ENCODE results near the gene DENND6B.

DENND6B gene

DNA sequence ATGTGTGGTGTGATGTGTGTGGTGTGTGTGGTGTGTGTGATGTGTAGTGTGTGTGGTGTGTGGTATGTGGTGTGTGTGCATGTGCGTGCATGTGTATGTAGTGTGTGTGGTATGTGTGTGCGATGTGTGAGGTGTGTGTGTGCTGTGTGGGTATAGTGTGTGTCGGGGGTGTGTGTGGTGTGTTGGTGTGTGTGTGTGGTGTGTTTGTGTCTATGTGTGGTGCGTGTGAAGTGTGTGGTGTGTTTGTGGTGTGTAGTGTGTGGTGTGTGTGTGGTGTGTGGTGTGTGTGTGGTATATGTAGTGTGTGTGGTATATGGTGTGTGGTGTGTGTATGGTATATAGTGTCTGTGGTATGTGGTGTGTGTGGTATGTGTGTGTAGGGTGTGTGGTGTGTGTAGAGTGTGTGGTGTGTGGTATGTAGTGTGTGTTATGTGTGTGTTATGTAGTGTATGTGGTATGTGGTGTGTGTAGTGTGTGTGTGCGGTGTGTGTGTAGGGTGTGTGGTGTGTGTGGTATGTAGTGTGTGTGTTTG, 11.3 kb upstream of the DENND6B start:
- TF ChIP-seq EGR1 (IDR thresholded peaks at IDR 0.05) (no peak), CREB1 (IDR thresholded peaks at IDR 0.05; ENCODE audit: low read depth) (no peak), TEAD4 (IDR thresholded peaks at IDR 0.05) (no peak), FOXM1 (IDR thresholded peaks at IDR 0.05; ENCODE audit: borderline replicate concordance, low read depth) (no peak), YY1 (IDR thresholded peaks at IDR 0.05; ENCODE audit: low read depth) (no peak), TCF12 (IDR thresholded peaks at IDR 0.05; ENCODE audit: low read depth) (no peak), ZBTB7A (IDR thresholded peaks at IDR 0.05; ENCODE audit: low read depth) (no peak), CEBPB (IDR thresholded peaks at IDR 0.05) (no peak), RAD21 (IDR thresholded peaks at IDR 0.05; ENCODE audit: low read depth) (no peak), EP300 (IDR thresholded peaks at IDR 0.05; ENCODE audit: borderline replicate concordance) (no peak), TAF1 (IDR thresholded peaks at IDR 0.05; ENCODE audit: low read depth) (no peak)
- TF ChIP-seq, protein P1, sequence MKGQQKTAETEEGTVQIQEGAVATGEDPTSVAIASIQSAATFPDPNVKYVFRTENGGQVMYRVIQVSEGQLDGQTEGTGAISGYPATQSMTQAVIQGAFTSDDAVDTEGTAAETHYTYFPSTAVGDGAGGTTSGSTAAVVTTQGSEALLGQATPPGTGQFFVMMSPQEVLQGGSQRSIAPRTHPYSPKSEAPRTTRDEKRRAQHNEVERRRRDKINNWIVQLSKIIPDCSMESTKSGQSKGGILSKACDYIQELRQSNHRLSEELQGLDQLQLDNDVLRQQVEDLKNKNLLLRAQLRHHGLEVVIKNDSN (IDR thresholded peaks at IDR 0.05), result no peak
- TF ChIP-seq, protein P2, sequence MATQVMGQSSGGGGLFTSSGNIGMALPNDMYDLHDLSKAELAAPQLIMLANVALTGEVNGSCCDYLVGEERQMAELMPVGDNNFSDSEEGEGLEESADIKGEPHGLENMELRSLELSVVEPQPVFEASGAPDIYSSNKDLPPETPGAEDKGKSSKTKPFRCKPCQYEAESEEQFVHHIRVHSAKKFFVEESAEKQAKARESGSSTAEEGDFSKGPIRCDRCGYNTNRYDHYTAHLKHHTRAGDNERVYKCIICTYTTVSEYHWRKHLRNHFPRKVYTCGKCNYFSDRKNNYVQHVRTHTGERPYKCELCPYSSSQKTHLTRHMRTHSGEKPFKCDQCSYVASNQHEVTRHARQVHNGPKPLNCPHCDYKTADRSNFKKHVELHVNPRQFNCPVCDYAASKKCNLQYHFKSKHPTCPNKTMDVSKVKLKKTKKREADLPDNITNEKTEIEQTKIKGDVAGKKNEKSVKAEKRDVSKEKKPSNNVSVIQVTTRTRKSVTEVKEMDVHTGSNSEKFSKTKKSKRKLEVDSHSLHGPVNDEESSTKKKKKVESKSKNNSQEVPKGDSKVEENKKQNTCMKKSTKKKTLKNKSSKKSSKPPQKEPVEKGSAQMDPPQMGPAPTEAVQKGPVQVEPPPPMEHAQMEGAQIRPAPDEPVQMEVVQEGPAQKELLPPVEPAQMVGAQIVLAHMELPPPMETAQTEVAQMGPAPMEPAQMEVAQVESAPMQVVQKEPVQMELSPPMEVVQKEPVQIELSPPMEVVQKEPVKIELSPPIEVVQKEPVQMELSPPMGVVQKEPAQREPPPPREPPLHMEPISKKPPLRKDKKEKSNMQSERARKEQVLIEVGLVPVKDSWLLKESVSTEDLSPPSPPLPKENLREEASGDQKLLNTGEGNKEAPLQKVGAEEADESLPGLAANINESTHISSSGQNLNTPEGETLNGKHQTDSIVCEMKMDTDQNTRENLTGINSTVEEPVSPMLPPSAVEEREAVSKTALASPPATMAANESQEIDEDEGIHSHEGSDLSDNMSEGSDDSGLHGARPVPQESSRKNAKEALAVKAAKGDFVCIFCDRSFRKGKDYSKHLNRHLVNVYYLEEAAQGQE (IDR thresholded peaks at IDR 0.05; ENCODE audit: low read depth), result no peak
- TF ChIP-seq, protein P3, sequence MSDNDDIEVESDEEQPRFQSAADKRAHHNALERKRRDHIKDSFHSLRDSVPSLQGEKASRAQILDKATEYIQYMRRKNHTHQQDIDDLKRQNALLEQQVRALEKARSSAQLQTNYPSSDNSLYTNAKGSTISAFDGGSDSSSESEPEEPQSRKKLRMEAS (IDR thresholded peaks at IDR 0.05), result no peak

DNA sequence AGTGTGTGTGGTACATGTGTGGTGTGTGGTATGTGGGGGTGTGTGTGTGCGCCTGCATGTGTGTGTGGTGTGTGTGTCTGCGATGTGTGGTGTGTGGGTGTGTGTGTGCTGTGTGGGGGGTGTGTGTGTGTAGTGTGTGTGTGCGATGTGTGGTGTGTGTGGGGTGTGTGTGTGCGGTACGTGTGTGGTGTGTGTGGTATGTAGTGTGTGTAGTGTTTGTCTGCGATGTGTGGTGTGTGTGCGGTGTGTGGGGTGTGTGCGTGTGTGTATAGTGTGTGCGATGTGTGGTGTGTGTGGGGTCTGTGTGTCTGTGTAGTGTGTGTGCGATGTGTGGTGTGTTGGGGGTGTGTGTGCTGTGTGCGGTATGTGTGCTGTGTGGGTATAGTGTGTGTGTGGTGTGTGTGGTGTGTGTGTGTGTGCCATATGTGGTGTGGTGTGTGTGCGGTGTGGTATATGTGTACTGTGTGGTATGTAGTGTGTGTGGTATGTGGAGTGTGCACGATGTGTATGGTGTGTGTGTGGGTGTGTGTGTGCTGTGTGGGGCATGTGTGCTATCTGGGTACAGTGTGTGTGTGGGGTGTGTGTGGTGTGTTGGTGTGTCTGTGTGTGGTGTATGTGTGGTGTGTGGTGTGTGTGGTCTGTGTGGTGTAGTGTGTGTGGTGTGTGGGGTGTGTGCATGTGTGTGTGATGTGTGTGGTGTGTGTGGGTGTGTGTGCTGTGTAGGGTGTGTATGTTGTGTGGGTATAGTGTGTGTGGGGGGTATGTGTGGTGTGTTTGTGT, 10.6 kb upstream of the DENND6B start:
- TF ChIP-seq, protein P2 (IDR thresholded peaks at IDR 0.05; ENCODE audit: low read depth), result no peak
- TF ChIP-seq TCF12 (IDR thresholded peaks at IDR 0.05; ENCODE audit: low read depth), result no peak
- no peak for TF ChIP-seq EGR1 (IDR thresholded peaks at IDR 0.05)
- TF ChIP-seq CREB1 (IDR thresholded peaks at IDR 0.05; ENCODE audit: low read depth), result no peak
- TF ChIP-seq EP300 (IDR thresholded peaks at IDR 0.05; ENCODE audit: borderline replicate concordance), result no peak
- TF ChIP-seq, protein P1 (IDR thresholded peaks at IDR 0.05), result no peak
- TF ChIP-seq CEBPB (IDR thresholded peaks at IDR 0.05), result no peak
- TF ChIP-seq TAF1 (IDR thresholded peaks at IDR 0.05; ENCODE audit: low read depth), result no peak
- no peak for TF ChIP-seq TEAD4 (IDR thresholded peaks at IDR 0.05)
- TF ChIP-seq, protein P3 (IDR thresholded peaks at IDR 0.05), result no peak
- TF ChIP-seq YY1 (IDR thresholded peaks at IDR 0.05; ENCODE audit: low read depth), result no peak
- TF ChIP-seq NFIC (IDR thresholded peaks at IDR 0.05), result no peak
- TF ChIP-seq FOXM1 (IDR thresholded peaks at IDR 0.05; ENCODE audit: borderline replicate concordance, low read depth), result no peak
- TF ChIP-seq RAD21 (IDR thresholded peaks at IDR 0.05; ENCODE audit: low read depth), result no peak
- no peak for TF ChIP-seq ZBTB7A (IDR thresholded peaks at IDR 0.05; ENCODE audit: low read depth)

DNA sequence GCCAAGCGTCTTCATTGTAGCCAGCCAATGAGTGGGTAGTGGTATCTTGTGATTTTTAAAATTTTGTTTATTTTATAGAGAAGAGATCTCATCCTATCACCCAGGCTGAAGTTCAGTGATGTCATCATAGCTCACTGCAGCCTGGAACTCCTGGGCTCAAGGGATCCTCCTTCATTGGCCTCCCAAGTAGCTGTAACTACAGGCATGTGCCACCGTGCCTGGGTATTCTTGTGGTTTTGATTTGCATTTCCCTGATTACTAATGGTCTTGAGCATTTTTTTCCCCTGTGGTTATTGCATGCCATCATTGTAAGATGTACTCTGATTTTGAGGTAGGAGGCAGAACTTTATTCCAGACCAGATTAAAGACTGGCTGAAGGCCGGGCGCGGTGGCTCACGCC, 2.4 kb upstream of the DENND6B start:
- TF ChIP-seq ZBTB7A (IDR thresholded peaks at IDR 0.05; ENCODE audit: low read depth) (no peak), CREB1 (IDR thresholded peaks at IDR 0.05; ENCODE audit: low read depth) (no peak), CEBPB (IDR thresholded peaks at IDR 0.05) (no peak), TEAD4 (IDR thresholded peaks at IDR 0.05) (no peak), YY1 (IDR thresholded peaks at IDR 0.05; ENCODE audit: low read depth) (no peak), FOXM1 (IDR thresholded peaks at IDR 0.05; ENCODE audit: borderline replicate concordance, low read depth) (no peak), EP300 (IDR thresholded peaks at IDR 0.05; ENCODE audit: borderline replicate concordance) (no peak), RAD21 (IDR thresholded peaks at IDR 0.05; ENCODE audit: low read depth) (no peak), NFIC (IDR thresholded peaks at IDR 0.05) (no peak), TAF1 (IDR thresholded peaks at IDR 0.05; ENCODE audit: low read depth) (no peak), EGR1 (IDR thresholded peaks at IDR 0.05) (no peak), TCF12 (IDR thresholded peaks at IDR 0.05; ENCODE audit: low read depth) (no peak)
- TF ChIP-seq, protein P3 (IDR thresholded peaks at IDR 0.05), result no peak
- TF ChIP-seq, protein P1 (IDR thresholded peaks at IDR 0.05), result no peak
- TF ChIP-seq, protein P2 (IDR thresholded peaks at IDR 0.05; ENCODE audit: low read depth), result no peak

Measured in Ishikawa (cell line).